ENCODE data around the gene PAH.

Gene PAH

GRCh38 chr12:102917026-102917787 lies at the start of gene PAH:
TSS of gene PAH (minus strand) at chr12:102917244. CDS start at chr12:102917130, 114 bp downstream.
- no peak for DNase-seq (ENCODE audit: low read depth)

- DNase-seq (ENCODE audit: low read depth) = no peak
These were observed 49.3 kb upstream of the PAH start for GRCh38 chr12:102966200-102966863.

GRCh38 chr12:102965281-102966155 lies 48.5 kb upstream of the PAH start:
- DNase-seq (ENCODE audit: low read depth) = no peak

GRCh38 chr12:102964872-102965271 lies 47.8 kb upstream of the PAH start:
- DNase-seq (ENCODE audit: low read depth) = no peak

- no peak for DNase-seq (ENCODE audit: low read depth)
These were observed 46.8 kb upstream of the PAH start for GRCh38 chr12:102963796-102964195.

- DNase-seq (ENCODE audit: low read depth) = no peak
These were observed 45.9 kb upstream of the PAH start for GRCh38 chr12:102962986-102963385.

GRCh38 chr12:102962532-102962931 lies 45.5 kb upstream of the PAH start:
- DNase-seq (ENCODE audit: low read depth) = no peak

- no peak for DNase-seq (ENCODE audit: low read depth)
These were observed 44.4 kb upstream of the PAH start for GRCh38 chr12:102961466-102961855.

- DNase-seq (ENCODE audit: low read depth) = no peak
These were observed 43.9 kb upstream of the PAH start for GRCh38 chr12:102960766-102961465.

GRCh38 chr12:102959391-102959790 lies 42.3 kb upstream of the PAH start:
- no peak for DNase-seq (ENCODE audit: low read depth)

GRCh38 chr12:102958830-102959176 lies 41.8 kb upstream of the PAH start:
- no peak for DNase-seq (ENCODE audit: low read depth)

GRCh38 chr12:102958073-102958829 lies 41.2 kb upstream of the PAH start:
- DNase-seq (ENCODE audit: low read depth) = no peak

GRCh38 chr12:102957339-102958050 lies 40.5 kb upstream of the PAH start, which contains the start of gene ASCL1:
TSS of gene ASCL1 (plus strand) at chr12:102957674. CDS start at chr12:102958245, 571 bp downstream.
- no peak for DNase-seq (ENCODE audit: low read depth)

GRCh38 chr12:102956738-102957327 lies 39.8 kb upstream of the PAH start:
- no peak for DNase-seq (ENCODE audit: low read depth)

- no peak for DNase-seq (ENCODE audit: low read depth)
These were observed 39.1 kb upstream of the PAH start for GRCh38 chr12:102955926-102956737.

GRCh38 chr12:102954134-102954533 lies 37.1 kb upstream of the PAH start:
- DNase-seq (ENCODE audit: low read depth) = no peak

- no peak for DNase-seq (ENCODE audit: low read depth)
These were observed 36.2 kb upstream of the PAH start for GRCh38 chr12:102953221-102953620.

GRCh38 chr12:102951841-102952240 lies 34.8 kb upstream of the PAH start:
- no peak for DNase-seq (ENCODE audit: low read depth)

GRCh38 chr12:102950950-102951619 lies 34.0 kb upstream of the PAH start:
- no peak for DNase-seq (ENCODE audit: low read depth)

Measured in ELR (cell line).